Activated T-cell treated with anti-CD3 and anti-CD28 coated beads, Interleukin-2, amount 50 U/mL, for 24 hours (primary cell): Measurements from ENCODE around the gene EZR.

Experiments used
- DNase-seq: peaks from one replicate; pipeline ENCODE4 v3.0.0-alpha.2; 2020
- H3K27ac Mint-ChIP-seq: 2 replicates; pipeline ENCODE4 v1.8.0; 2020; ENCODE audit warnings: mild to moderate bottlenecking, mixed read lengths
- H3K27me3 Mint-ChIP-seq: 2 replicates; pipeline ENCODE4 v1.8.0; 2020; ENCODE audit warnings: mixed read lengths
- H3K36me3 Mint-ChIP-seq: 2 replicates; pipeline ENCODE4 v1.8.0; 2020; ENCODE audit warnings: low read depth, mixed read lengths
- H3K4me1 Mint-ChIP-seq: 2 replicates; pipeline ENCODE4 v1.8.0; 2020; ENCODE audit warnings: low read depth, mixed read lengths
- H3K4me3 Mint-ChIP-seq: 2 replicates; pipeline ENCODE4 v1.8.0; 2020; ENCODE audit warnings: mild to moderate bottlenecking, moderate library complexity, mixed read lengths
- H3K9me3 Mint-ChIP-seq: 2 replicates; pipeline ENCODE4 v1.8.0; 2020; ENCODE audit warnings: mixed read lengths

EZR gene

DNA sequence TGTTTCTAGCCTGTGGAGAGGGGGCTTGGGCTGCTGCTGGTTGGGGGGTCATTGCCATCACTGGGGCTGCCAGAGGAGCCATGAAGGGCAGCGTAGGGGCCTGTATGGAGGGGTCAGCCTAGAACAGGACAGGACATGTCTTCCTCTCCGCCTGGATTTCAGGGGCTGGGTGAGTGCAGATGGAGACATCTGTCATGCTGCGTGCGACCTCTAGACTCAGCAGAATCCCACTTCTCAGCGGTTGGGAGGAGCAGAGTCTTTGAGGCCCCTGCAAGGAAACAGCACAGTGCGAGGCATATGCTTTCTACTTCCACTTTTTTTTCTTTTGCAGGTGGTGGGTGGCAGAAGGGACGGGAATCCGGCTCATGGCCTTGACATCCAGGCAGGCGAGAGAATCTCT is 67.9 kb downstream of the EZR start:
- Mint-ChIP-seq H3K9me3 (no peaks in the 10 kb centered on the region), H3K27ac (peak overlapping the region; percentile 28), H3K4me3 (no peak overlapping the region), H3K36me3 (peaks cover 85% of the 10 kb centered on the region), H3K4me1 (no peaks in the 10 kb centered on the region), H3K27me3 (no peaks in the 10 kb centered on the region)
- no peak for DNase-seq

DNA sequence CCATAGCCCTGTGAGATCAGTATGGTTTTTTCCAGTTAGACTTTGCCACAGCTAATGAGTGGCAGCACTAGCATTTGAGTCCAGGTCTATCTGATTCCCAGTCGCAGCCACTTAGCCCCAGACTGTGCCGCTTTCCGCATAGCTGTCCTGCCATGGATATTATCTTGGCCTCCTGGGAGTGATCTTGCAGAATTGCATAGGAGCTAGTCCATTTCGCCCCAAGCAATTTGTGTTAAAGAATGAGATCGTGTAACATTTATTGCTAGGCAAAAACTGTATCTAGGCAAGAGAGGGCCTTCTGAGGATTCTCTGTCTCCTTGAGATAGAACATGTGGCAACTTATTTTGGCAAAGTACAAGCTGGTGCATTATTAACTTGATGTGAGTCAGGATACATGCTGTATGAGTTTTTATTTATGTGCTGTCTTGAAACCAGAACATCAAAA is 74.2 kb downstream of the EZR start:
- no peaks in the 10 kb centered on the region for H3K27me3 Mint-ChIP-seq

DNA sequence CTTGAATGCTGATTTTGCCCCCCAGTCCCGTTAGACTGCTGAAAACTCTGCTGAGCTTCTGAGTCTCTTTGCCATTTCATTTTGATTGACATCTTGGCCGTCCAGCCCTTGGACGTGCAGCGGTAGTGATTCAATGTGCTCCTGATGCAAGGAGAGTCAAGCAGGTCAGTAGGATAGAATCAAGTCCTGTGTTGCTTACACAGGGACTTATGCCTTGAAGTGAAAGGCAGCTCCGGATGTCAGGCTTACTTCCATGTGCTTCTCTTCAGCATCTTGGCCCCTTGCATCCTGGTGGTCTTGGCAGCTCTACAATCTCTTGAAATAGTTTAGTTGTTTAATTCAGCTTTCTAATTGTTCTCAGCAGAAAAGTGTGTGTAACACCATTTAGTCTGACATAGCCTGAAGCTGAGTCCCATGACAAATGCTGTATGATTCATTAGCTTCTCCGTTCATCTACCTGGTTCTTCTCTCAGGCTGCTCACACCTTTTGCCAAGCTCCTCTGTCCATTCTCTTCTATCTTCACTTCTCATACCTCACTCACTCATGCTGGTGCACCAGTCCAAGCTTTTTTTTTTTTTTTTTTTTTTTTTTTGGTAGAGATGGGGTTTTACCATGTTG is 76.0 kb downstream of the EZR start:
- Mint-ChIP-seq H3K27ac (no peak overlapping the region), H3K4me3 (no peak overlapping the region), H3K4me1 (peaks cover 2% of the 10 kb centered on the region), H3K27me3 (no peaks in the 10 kb centered on the region), H3K9me3 (peaks cover 12% of the 10 kb centered on the region), H3K36me3 (peaks cover 92% of the 10 kb centered on the region)
- DNase-seq, result no peak

More for the DNA sequence above, 74.2 kb downstream of the EZR start:
- DNase-seq, result no peak
- no peaks in the 10 kb centered on the region for H3K4me1 Mint-ChIP-seq
- peaks cover 87% of the 10 kb centered on the region for H3K36me3 Mint-ChIP-seq
- H3K9me3 Mint-ChIP-seq, result no peaks in the 10 kb centered on the region
- no peak overlapping the region for H3K4me3 Mint-ChIP-seq
- no peak overlapping the region for H3K27ac Mint-ChIP-seq

DNA sequence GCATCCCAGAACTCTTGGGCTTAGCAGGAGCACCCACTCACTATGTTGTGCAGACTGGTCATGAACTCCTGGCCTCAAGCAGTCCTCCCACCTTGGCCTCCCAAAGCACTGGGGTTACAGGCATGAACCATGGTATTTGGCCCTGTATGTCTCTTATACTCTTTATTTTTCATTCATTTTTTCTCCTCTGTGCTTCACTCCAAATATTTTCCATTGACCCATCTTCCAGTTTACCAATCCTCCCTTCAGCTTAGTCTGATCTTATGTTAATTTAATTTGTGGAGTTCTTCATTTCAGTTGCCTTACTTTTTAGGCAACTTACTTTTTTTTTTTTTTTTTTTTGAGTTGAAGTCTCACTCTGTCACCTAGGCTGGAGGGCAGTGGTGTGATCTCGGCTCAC is 79.5 kb downstream of the EZR start:
- H3K9me3 Mint-ChIP-seq, result peaks cover 13% of the 10 kb centered on the region
- DNase-seq, result no peak
- no peaks in the 10 kb centered on the region for H3K27me3 Mint-ChIP-seq
- peaks cover 97% of the 10 kb centered on the region for H3K36me3 Mint-ChIP-seq
- H3K4me1 Mint-ChIP-seq, result peaks cover 6% of the 10 kb centered on the region
- no peak overlapping the region for H3K27ac Mint-ChIP-seq
- H3K4me3 Mint-ChIP-seq, result no peak overlapping the region

DNA sequence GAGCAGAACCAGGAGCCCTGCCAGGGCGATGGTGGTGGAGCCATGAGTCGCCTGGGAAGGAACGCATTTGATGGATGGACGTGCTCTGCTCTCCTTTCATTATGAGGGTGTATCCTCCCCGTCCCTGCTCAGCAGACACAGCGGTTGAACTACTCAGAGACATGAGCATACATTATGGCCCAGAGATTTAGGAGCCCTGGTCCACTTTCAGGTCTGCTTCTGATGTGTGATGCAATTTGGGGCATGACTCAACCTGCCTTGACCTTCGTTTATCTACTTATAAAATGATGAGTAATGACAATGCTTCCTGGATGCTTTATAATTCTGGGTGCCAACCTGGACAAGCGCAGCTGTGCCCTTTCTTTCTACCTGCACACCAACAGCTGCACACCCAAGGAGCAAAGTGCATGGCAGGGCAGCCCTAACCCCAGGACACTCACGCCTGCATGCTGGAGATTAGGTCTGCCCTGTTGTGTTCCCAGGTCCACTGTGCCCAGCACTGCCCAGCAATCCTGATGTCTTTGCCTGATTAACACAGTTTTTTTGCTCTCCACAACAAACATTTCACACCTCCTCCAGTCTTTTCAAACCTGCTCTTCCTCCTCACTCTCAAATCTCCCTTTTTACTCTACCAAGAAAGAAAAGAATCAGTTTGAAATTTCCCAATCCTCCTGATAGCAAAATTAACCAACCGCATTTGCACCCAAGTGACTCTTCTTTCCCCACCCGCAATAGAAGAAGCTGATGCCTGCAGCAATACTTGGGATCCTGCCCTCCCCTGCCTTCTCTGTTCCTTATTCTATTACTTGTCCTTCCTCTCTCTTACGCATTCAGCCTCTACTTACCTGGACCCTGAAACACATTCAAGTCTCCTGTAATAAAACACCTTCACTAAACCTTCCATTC is 81.2 kb downstream of the EZR start:
- H3K27ac Mint-ChIP-seq, result peak overlapping the region; percentile 29
- H3K9me3 Mint-ChIP-seq, result peaks cover 13% of the 10 kb centered on the region
- H3K36me3 Mint-ChIP-seq, result peaks cover 99% of the 10 kb centered on the region

DNA sequence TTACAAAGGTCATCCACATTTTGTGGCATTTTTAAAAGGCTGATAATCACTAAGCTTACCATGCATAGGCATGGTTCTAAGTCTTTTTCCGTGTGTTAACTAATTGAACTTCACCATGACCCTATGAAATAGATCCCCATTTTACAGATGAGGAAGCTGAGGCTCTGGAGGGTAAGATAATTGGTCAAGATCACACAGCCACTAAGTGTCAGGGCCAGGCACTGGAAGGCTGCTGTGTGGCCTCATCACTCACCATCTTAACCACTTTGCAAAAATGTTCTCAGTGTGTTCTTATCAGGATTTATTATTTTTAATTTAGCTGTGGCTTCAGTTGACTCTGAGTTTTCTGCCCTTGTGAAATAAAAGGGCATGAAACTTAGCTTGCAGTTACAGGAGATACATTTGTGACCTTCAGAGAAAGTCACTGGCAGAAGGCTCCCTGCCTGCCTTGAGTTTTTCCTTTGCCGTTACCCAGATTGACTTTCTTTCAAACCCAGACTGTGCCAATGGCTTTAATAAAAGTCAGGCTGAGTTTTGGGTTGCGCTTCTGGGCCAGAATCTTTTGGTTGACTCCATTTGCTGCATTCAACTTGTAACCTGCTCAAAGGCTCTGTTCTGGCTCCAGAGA is 82.0 kb downstream of the EZR start:
- H3K27me3 Mint-ChIP-seq, result no peaks in the 10 kb centered on the region
- peak overlapping the region; percentile 26 for H3K27ac Mint-ChIP-seq
- peaks cover 98% of the 10 kb centered on the region for H3K36me3 Mint-ChIP-seq
- no peak overlapping the region for H3K4me3 Mint-ChIP-seq
- peaks cover 6% of the 10 kb centered on the region for H3K4me1 Mint-ChIP-seq
- DNase-seq, result no peak
- peaks cover 17% of the 10 kb centered on the region for H3K9me3 Mint-ChIP-seq

More for the DNA sequence above, 81.2 kb downstream of the EZR start:
- H3K27me3 Mint-ChIP-seq, result no peaks in the 10 kb centered on the region
- peaks cover 6% of the 10 kb centered on the region for H3K4me1 Mint-ChIP-seq
- no peak overlapping the region for H3K4me3 Mint-ChIP-seq
- no peak for DNase-seq

DNA sequence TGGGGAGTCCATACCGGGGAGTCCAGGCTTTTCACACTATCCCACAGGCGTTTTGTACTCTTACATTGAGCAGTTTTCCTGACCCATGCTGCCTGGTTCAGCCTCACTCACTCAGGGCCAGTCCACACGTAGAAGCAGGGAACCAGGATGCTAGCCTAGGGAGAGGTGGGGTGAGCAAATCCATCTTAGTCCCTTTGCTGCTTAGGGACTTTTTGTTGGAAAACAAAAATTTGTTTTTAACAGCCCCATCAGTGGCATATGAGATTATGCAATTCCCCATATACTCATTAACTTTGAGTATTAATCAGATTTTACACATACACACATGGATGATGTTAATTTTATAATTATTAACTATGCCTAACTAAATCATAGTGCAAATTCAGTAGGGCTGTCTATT is 84.2 kb downstream of the EZR start:
- H3K4me1 Mint-ChIP-seq, result peaks cover 6% of the 10 kb centered on the region
- no peak overlapping the region for H3K4me3 Mint-ChIP-seq
- H3K9me3 Mint-ChIP-seq, result peaks cover 22% of the 10 kb centered on the region
- H3K36me3 Mint-ChIP-seq, result peaks cover 99% of the 10 kb centered on the region
- H3K27me3 Mint-ChIP-seq, result no peaks in the 10 kb centered on the region
- H3K27ac Mint-ChIP-seq, result peak overlapping the region; percentile 40
- no peak for DNase-seq

DNA sequence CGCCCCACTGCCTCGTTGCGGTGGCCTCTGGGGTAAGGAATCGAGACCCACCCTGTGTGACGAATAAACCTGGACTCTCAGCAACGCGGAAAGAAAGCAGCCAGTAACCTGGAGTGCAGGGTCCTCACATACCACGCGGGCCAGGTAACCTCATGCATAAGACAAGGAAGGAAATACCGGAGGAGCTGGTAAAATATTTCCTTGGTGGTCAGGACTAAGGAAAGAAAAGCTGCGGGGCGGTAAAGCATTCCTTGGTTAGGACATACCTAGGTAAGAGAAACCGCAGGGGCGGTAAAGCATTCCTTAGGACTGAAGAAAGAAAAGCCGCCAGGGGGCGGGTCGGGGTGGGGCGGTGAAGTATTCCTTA is 88.6 kb downstream of the EZR start:
- Mint-ChIP-seq H3K27me3 (no peaks in the 10 kb centered on the region), H3K4me3 (no peak overlapping the region), H3K36me3 (peaks cover 94% of the 10 kb centered on the region), H3K9me3 (peaks cover 9% of the 10 kb centered on the region), H3K4me1 (no peaks in the 10 kb centered on the region), H3K27ac (no peak overlapping the region)
- no peak for DNase-seq

DNA sequence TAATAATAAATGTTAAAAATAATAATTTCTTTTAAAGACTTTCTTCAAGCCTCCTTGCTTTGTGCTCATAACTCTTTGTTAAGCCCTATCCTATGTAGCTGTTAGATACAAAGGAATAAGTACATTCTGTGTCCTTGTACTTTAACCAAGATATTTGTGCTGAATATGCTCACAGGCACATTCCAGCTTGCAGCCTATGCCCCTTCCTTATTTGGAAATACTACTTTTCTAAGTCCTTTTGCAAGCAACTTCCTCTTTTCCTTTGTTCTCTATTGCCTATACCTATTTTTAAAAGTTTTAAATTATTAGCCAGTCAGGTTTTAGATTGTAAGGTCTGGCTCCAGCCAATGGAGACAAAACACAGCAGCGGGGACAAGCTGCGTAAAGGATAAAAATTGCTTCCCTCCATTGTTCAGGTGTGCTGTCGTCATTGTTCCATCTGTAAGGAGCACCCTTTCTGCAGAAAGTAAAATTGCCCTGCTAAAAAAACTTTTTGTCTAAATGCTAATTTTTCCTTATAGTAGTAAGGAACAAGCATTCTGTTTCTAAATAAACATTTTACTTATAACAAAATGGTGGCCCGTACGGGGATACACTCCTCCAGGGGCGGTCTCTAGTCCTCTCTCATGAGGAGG is 89.1 kb downstream of the EZR start:
- no peak overlapping the region for H3K4me3 Mint-ChIP-seq
- no peaks in the 10 kb centered on the region for H3K4me1 Mint-ChIP-seq
- peaks cover 94% of the 10 kb centered on the region for H3K36me3 Mint-ChIP-seq
- DNase-seq, result no peak
- no peaks in the 10 kb centered on the region for H3K27me3 Mint-ChIP-seq
- peaks cover 9% of the 10 kb centered on the region for H3K9me3 Mint-ChIP-seq
- H3K27ac Mint-ChIP-seq, result no peak overlapping the region

DNA sequence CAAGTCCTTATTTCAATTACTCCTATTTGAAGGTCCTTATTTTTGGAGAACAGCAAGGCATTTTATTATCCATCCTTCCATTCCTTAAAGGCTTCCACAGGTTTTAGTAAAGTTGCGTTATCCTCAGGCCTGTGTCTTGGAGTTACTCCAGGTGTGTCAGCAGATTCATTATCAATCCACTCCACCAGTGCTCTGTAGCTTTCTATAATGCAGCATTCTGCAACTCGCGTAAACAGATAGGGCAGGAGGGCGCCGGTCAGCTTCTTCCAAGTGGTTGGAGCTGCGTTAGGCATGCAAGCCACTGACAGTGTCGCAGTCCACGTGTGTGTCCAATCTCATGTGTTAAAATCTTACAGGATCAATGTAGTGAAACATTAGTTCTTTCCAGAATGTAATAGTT is 93.5 kb downstream of the EZR start:
- Mint-ChIP-seq H3K9me3 (peaks cover 2% of the 10 kb centered on the region), H3K4me3 (no peak overlapping the region), H3K27ac (no peak overlapping the region), H3K36me3 (peaks cover 88% of the 10 kb centered on the region), H3K27me3 (no peaks in the 10 kb centered on the region), H3K4me1 (peaks cover 8% of the 10 kb centered on the region)
- DNase-seq, result no peak

DNA sequence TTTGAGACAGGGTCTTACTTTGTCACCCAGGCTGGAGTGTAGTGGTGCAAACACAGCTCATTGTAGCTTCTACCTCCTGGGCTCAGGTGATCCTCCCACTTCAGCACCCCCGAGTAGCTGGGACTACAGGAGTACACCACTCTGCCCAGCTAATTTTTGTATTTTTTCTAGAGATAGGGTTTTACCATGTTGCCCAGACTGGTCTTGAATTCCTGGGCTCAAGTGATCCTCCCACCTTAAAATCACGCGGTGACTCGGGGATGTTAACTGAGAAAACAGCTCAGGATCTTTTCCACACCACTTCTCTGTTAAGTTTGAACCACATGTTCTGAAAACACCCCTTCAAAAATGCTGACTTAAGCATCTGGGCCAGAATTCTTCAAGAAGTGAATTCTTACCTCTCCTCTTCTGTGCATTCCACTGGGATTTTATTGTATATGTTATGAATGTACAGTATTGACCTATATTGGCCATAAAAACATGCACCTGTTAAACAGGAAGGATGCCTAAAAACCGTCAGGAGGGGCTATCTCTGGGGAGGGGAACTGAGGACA is 96.9 kb downstream of the EZR start:
- no peaks in the 10 kb centered on the region for H3K9me3 Mint-ChIP-seq
- peaks cover 37% of the 10 kb centered on the region for H3K4me1 Mint-ChIP-seq
- H3K27me3 Mint-ChIP-seq, result no peaks in the 10 kb centered on the region
- DNase-seq, result no peak
- no peak overlapping the region for H3K27ac Mint-ChIP-seq
- peaks cover 89% of the 10 kb centered on the region for H3K36me3 Mint-ChIP-seq
- no peak overlapping the region for H3K4me3 Mint-ChIP-seq

DNA sequence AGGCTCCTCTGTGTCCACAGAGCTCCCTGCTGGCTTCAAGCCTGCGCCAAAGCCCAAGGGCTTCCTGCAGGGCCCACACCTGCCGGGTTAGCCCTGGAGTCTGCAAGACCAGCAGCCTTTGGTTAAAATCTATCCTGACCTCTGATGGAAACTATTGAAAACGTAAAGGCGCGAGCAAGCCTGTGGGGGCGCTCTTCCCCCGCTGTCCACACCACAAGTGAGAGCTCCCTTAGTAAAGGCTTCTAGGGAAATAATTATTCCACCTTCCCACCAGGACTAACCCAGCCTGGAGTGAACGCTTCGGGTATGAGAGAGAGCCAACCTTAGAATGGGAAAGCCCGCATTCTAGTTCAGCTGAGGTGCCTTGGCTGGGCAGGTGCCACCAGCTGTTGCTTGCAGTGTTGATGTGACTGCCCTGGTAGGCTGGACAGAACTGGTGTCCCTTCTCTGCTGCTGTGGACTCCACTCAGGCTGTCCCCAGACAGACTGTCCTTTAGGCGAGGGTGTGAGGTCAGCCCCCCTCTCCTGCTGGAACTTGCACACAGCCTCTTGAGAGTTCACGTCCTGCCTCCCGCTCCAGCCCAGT is 100.6 kb downstream of the EZR start:
- no peaks in the 10 kb centered on the region for H3K27me3 Mint-ChIP-seq
- no peak overlapping the region for H3K27ac Mint-ChIP-seq
- H3K4me3 Mint-ChIP-seq, result no peak overlapping the region
- no peak for DNase-seq
- peaks cover 86% of the 10 kb centered on the region for H3K36me3 Mint-ChIP-seq
- H3K9me3 Mint-ChIP-seq, result no peaks in the 10 kb centered on the region
- peaks cover 60% of the 10 kb centered on the region for H3K4me1 Mint-ChIP-seq

DNA sequence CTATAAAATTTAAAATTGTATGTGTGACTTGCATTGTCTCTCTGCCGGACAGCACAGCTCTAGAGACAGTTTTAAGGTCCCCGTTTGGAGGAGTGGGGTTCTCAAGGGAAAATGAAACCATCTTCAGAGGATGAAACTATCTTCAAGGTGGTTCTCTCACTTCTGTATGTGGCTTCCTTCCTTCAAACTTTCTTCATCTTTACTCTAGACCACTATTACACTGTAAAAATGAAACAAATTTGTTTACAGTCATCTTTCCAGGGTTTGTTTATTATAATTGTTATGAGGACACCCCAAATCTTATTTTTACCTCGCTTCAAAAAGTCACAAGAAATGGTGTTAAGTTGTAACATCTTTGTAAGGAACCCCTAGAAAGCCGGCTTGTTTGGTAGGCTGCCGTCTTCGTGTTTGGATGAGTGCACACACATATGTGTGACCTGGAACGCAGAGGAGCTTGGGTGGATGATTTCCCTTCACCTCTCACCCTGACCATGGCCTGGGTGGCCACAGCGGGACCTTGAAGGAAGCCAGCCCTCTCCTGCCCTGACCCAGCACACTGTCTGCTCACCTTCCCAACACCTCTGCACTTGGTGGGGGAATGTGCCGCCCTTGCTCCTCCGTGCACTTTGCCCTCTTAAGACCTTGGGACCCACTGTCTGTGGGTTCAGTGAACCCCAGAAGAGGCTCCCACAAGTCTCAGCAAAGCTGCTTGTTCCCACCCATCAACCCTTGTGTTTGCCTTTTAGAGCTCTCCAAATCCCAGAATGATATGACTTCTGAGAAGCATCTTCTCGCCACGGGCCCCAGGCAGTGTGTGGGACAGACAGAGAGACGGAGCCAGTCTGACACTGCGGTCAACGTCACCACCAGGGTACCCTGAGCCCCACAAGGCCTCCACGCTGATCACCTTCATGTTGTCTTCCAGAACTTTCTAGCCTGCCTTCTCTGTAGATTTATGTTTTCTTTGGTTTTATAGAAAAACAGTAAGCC is 101.5 kb downstream of the EZR start:
- no peak overlapping the region for H3K4me3 Mint-ChIP-seq
- no peaks in the 10 kb centered on the region for H3K27me3 Mint-ChIP-seq
- H3K27ac Mint-ChIP-seq, result peak overlapping the region; percentile 59
- H3K36me3 Mint-ChIP-seq, result peaks cover 89% of the 10 kb centered on the region
- peaks cover 64% of the 10 kb centered on the region for H3K4me1 Mint-ChIP-seq
- DNase-seq, result no peak
- H3K9me3 Mint-ChIP-seq, result no peaks in the 10 kb centered on the region
